Measurements from ENCODE around the gene MORN1.

DNA sequence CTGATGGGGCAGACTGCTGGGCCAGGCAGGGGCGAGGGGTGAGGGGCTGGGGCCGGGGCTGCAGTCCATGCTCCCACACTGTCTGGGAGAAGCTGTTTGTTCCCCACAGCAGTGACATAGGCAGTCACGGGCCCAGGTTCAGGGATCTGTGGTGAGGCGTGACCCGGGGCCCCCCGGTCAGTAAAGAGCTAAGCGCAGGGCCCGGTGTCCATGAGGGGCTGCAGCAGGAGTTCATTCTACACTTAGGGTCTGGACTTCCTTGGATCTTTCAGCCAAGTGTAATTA, 16.6 kb upstream of the MORN1 start:
- TF ChIP-seq, protein P1, sequence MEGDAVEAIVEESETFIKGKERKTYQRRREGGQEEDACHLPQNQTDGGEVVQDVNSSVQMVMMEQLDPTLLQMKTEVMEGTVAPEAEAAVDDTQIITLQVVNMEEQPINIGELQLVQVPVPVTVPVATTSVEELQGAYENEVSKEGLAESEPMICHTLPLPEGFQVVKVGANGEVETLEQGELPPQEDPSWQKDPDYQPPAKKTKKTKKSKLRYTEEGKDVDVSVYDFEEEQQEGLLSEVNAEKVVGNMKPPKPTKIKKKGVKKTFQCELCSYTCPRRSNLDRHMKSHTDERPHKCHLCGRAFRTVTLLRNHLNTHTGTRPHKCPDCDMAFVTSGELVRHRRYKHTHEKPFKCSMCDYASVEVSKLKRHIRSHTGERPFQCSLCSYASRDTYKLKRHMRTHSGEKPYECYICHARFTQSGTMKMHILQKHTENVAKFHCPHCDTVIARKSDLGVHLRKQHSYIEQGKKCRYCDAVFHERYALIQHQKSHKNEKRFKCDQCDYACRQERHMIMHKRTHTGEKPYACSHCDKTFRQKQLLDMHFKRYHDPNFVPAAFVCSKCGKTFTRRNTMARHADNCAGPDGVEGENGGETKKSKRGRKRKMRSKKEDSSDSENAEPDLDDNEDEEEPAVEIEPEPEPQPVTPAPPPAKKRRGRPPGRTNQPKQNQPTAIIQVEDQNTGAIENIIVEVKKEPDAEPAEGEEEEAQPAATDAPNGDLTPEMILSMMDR (conservative IDR thresholded peaks at IDR 0.05; ENCODE audit: low read depth, low read length), result no peak
- TF ChIP-seq RFX5 (IDR thresholded peaks at IDR 0.05; ENCODE audit: low read depth, low read length), result no peak
- no peak for TF ChIP-seq RAD21 (IDR thresholded peaks at IDR 0.05; ENCODE audit: low read length)
- no peak for TF ChIP-seq CEBPB (IDR thresholded peaks at IDR 0.05; ENCODE audit: low read depth, low read length)
- no peak for TF ChIP-seq POLR2A (IDR thresholded peaks at IDR 0.05; ENCODE audit: low read depth, low read length)
- TF ChIP-seq RCOR1 (IDR thresholded peaks at IDR 0.05; ENCODE audit: insufficient replicate concordance, low read length), result no peak
- no peak for TF ChIP-seq BHLHE40 (IDR thresholded peaks at IDR 0.05; ENCODE audit: low read depth, low read length)
- no peak for TF ChIP-seq MAFK (IDR thresholded peaks at IDR 0.05; ENCODE audit: low read depth, low read length)
- TF ChIP-seq FOS (IDR thresholded peaks at IDR 0.05; ENCODE audit: low read depth, low read length), result no peak

All from IMR-90 (cell line).